Epithelial cell of proximal tubule (primary cell): ENCODE results near the gene PRDM8. TPM values are rescaled to one million over a fixed set of nuclear protein-coding genes. Genes with fewer than 3 reads are reported as not detected.

Source experiments
- DNase-seq: peaks from one replicate; pipeline ENCODE4 v3.0.0-alpha.2; 2011; ENCODE audit warnings: low read depth
- H3K4me3 ChIP-seq: 2 replicates; pipeline ENCODE4 v1.5.1; 2011; ENCODE audit warnings: low read depth, mild to moderate bottlenecking, low read length
- CTCF ChIP-seq: conservative IDR thresholded peaks from 2 replicates; pipeline ENCODE4 v1.5.1; 2012; ENCODE audit warnings: low read depth, mild to moderate bottlenecking, low read length
- total RNA-seq: library from RNA; depleted of rRNA; stranded (reverse); fragments of >200 nt; gene quantifications from 2 replicates; pipeline ENCODE4 v1.2.3, GENCODE V29; 2015

PRDM8 gene
- total RNA-seq = 0.51 and 3.7 TPM in 2 replicates

- no peak for DNase-seq
- no peak for TF ChIP-seq CTCF
- peak within 1 kb of the TSS; percentile 7 for H3K4me3 ChIP-seq
Observed at GRCh38 chr4:80196922-80197573, at the start of gene PRDM8. PRDM8 (plus strand) TSS chr4:80197503; CDS start chr4:80200081, 2,578 bp downstream.

- DNase-seq = no peak
- TF ChIP-seq CTCF = no peak
- no peak overlapping the region for H3K4me3 ChIP-seq
Observed at GRCh38 chr4:80150387-80151180, 46.7 kb upstream of the PRDM8 start.

- no peak for DNase-seq
- H3K4me3 ChIP-seq = no peak overlapping the region
- no peak for TF ChIP-seq CTCF
Observed at GRCh38 chr4:80151981-80152380, 45.3 kb upstream of the PRDM8 start.

GRCh38 chr4:80153874-80154544 is 43.3 kb upstream of the PRDM8 start:
- no peak for DNase-seq

GRCh38 chr4:80154545-80154933 is 42.8 kb upstream of the PRDM8 start:
- no peak for TF ChIP-seq CTCF
- DNase-seq = no peak
- H3K4me3 ChIP-seq = no peak overlapping the region

More at GRCh38 chr4:80153874-80154544, 43.3 kb upstream of the PRDM8 start:
- TF ChIP-seq CTCF = no peak
- no peak overlapping the region for H3K4me3 ChIP-seq

- H3K4me3 ChIP-seq = no peak overlapping the region
- TF ChIP-seq CTCF = no peak
- DNase-seq = no peak
Observed at GRCh38 chr4:80155316-80155982, 41.9 kb upstream of the PRDM8 start.
